GM06990 (cell line): ENCODE data around the gene RAB15.
A peak's percentile ranks its signal among the peaks of the same experiment; 100 is the strongest.

ENCODE experiments used
- DNase-seq: peaks from one replicate; pipeline ENCODE4 v3.0.0-alpha.2; 2011; ENCODE audit not compliant: insufficient read length; ENCODE audit errors: extremely low read depth
- H3K27me3 ChIP-seq: replicated peaks from 2 replicates; pipeline ENCODE4 v1.6.0; 2011; ENCODE audit warnings: low read length; ENCODE audit not compliant: control insufficient read depth, insufficient read depth
- H3K36me3 ChIP-seq: 2 replicates; pipeline ENCODE4 v1.5.1; 2011; ENCODE audit warnings: low read length; ENCODE audit not compliant: control insufficient read depth, insufficient read depth
- H3K4me3 ChIP-seq: replicated peaks from 2 replicates; pipeline ENCODE4 v1.5.1; 2011; ENCODE audit warnings: low read depth, mild to moderate bottlenecking, control low read depth, low read length
- TF ChIP-seq, protein P1 (sequence below): IDR thresholded peaks from 2 replicates; pipeline ENCODE4 v1.5.1; 2011; ENCODE audit warnings: low read length, control low read depth, mild to moderate bottlenecking, inconsistent platforms; ENCODE audit not compliant: insufficient read depth, poor library complexity, severe bottlenecking

RAB15 gene

GRCh38 chr14:64971943-64972791 is at the start of gene RAB15:
RAB15 (minus strand) TSS chr14:64972336; CDS start chr14:64972076, 260 bp downstream.
- Histone ChIP-seq H3K36me3 (no peaks in the 10 kb centered on the region; the same call in 1 of the 2 replicates), H3K4me3 (peak within 1 kb of the TSS; percentile 70), H3K27me3 (no peaks in the 10 kb centered on the region; the same call in 1 of the 2 replicates)
- peak; percentile 38 for DNase-seq
- TF ChIP-seq, protein P1, sequence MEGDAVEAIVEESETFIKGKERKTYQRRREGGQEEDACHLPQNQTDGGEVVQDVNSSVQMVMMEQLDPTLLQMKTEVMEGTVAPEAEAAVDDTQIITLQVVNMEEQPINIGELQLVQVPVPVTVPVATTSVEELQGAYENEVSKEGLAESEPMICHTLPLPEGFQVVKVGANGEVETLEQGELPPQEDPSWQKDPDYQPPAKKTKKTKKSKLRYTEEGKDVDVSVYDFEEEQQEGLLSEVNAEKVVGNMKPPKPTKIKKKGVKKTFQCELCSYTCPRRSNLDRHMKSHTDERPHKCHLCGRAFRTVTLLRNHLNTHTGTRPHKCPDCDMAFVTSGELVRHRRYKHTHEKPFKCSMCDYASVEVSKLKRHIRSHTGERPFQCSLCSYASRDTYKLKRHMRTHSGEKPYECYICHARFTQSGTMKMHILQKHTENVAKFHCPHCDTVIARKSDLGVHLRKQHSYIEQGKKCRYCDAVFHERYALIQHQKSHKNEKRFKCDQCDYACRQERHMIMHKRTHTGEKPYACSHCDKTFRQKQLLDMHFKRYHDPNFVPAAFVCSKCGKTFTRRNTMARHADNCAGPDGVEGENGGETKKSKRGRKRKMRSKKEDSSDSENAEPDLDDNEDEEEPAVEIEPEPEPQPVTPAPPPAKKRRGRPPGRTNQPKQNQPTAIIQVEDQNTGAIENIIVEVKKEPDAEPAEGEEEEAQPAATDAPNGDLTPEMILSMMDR, result no peak

GRCh38 chr14:65019944-65020566 is 47.9 kb upstream of the RAB15 start:
- Histone ChIP-seq H3K4me3 (no peak overlapping the region), H3K36me3 (peaks cover 6% of the 10 kb centered on the region), H3K27me3 (no peaks in the 10 kb centered on the region)
- TF ChIP-seq, protein P1, result peak; percentile 58
- DNase-seq, result peak; percentile 20

- TF ChIP-seq, protein P1, result no peak
- peaks cover 7% of the 10 kb centered on the region for H3K36me3 ChIP-seq
- H3K27me3 ChIP-seq, result no peaks in the 10 kb centered on the region
Observed at GRCh38 chr14:65016471-65016870, 44.3 kb upstream of the RAB15 start.

DNA sequence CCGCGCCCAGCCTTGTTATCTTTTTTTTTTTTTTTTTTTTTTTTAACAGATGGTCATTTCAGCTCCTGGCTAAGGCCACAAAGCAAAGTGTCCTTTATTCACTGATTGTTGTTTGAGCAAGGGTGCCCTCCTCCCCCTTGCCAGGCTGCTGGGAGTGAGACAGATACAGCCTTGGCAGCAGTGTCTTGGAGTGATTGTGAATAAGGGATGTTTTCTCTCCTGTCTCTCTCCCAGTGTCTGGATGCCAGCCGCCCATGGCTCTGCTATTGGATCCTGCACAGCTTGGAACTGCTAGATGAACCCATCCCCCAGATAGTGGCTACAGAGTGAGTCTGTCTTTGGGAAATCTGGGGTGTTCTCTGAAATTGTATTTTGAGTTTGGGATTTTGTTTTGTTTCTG is 43.3 kb upstream of the RAB15 start:
- H3K4me3 ChIP-seq, result no peak overlapping the region
- TF ChIP-seq, protein P1, result no peak
- H3K27me3 ChIP-seq, result no peaks in the 10 kb centered on the region
- H3K36me3 ChIP-seq, result peaks cover 6% of the 10 kb centered on the region
- DNase-seq, result no peak

More at GRCh38 chr14:65016471-65016870, 44.3 kb upstream of the RAB15 start:
- H3K4me3 ChIP-seq, result no peak overlapping the region
- no peak for DNase-seq

GRCh38 chr14:65012353-65012752 is 40.2 kb upstream of the RAB15 start:
- TF ChIP-seq, protein P1, result no peak
- Histone ChIP-seq H3K27me3 (no peaks in the 10 kb centered on the region), H3K36me3 (peaks cover 7% of the 10 kb centered on the region), H3K4me3 (no peak overlapping the region)
- DNase-seq, result no peak
